HepG2 (cell line): ENCODE results near the gene WDR19. TPM values are rescaled to one million over a fixed set of nuclear protein-coding genes. Genes with fewer than 3 reads are reported as not detected.

ENCODE experiments used
- PATZ1 ChIP-seq: sonication (generic); formaldehyde crosslinking; IDR thresholded peaks from 2 replicates; pipeline ENCODE4 v1.4.0; 2020; ENCODE audit warnings: missing genetic modification reagents
- RERE ChIP-seq: IDR thresholded peaks from 2 replicates; pipeline ENCODE4 v1.6.1; 2016; ENCODE audit warnings: low read depth, missing genetic modification reagents, missing compliant biosample characterization
- TP53 ChIP-seq: sonication (generic); formaldehyde crosslinking; conservative IDR thresholded peaks from 2 replicates; pipeline ENCODE4 v1.4.0; 2020; ENCODE audit warnings: missing genetic modification reagents
- polyA plus RNA-seq, 8 experiments: library from polyadenylated mRNA; depleted of rRNA in 3 of 8; stranded (reverse) in 7 of 8; unstranded in 1 of 8; fragments of >200 nt; fragmentation: Illumina TruSeq in 4 of 8; extraction: Trizol in 4 of 8; gene quantifications; 2 replicates each; pipeline versions ENCODE4 v1.2.1 to v1.2.3, GENCODE V29; 2011 to 2016; ENCODE audit warnings: low read depth in 4 of 8, missing spikeins in 1 of 8, mixed read lengths in 1 of 8; ENCODE audit not compliant: insufficient read depth in 1 of 8
- total RNA-seq, 5 experiments: library from RNA; depleted of rRNA; stranded (reverse); fragments of >200 nt; fragmentation: Illumina TruSeq; extraction: Trizol; gene quantifications; 2 replicates each; pipeline ENCODE4 v1.2.3, GENCODE V29; 2016; ENCODE audit warnings: low read depth in 1 of 5
- TF ChIP-seq, protein P1 (sequence below): sonication (generic); formaldehyde crosslinking; IDR thresholded peaks from 2 replicates; pipeline ENCODE4 v1.4.0; 2020; ENCODE audit warnings: missing genetic modification reagents, borderline replicate concordance
- TF ChIP-seq, protein P2 (sequence below), 2 experiments: sonication (generic) in 1 of 2; formaldehyde crosslinking in 1 of 2; IDR thresholded peaks; 2 replicates each; pipeline versions ENCODE4 v1.4.0 to v1.6.1; 2016 to 2020; ENCODE audit warnings: borderline replicate concordance in 1 of 2, low read depth in 1 of 2, mild to moderate bottlenecking in 1 of 2, missing genetic modification reagents in 1 of 2

WDR19 gene
- total and polyA plus RNA-seq, 2 of the 13 experiments (the other 11 are each of a cell fraction or from before 2014, with no cell fraction given): 22.9 to 34.1 TPM

DNA sequence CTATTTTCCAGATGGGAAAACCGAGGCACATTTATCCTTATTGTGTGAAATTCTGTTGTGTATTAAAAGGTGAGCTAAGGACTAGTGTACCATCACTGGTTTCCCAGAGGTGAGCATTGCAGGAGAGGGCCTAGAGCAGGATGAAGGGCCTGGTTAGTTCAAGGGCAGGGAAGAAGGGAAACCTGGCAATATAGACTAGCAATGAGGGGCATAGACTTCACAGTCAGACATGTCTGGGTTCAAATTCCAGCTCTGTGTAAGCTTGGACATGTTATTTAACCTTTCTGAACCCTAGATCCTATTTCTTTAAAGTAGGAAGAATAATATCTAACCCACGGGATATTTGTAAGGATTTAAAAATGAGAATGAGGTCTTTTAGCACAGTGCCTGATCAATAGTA is 50.8 kb downstream of the WDR19 start (continued):
- TF ChIP-seq RERE (CRISPR knock-in tag): no peak
- TF ChIP-seq, protein P1, sequence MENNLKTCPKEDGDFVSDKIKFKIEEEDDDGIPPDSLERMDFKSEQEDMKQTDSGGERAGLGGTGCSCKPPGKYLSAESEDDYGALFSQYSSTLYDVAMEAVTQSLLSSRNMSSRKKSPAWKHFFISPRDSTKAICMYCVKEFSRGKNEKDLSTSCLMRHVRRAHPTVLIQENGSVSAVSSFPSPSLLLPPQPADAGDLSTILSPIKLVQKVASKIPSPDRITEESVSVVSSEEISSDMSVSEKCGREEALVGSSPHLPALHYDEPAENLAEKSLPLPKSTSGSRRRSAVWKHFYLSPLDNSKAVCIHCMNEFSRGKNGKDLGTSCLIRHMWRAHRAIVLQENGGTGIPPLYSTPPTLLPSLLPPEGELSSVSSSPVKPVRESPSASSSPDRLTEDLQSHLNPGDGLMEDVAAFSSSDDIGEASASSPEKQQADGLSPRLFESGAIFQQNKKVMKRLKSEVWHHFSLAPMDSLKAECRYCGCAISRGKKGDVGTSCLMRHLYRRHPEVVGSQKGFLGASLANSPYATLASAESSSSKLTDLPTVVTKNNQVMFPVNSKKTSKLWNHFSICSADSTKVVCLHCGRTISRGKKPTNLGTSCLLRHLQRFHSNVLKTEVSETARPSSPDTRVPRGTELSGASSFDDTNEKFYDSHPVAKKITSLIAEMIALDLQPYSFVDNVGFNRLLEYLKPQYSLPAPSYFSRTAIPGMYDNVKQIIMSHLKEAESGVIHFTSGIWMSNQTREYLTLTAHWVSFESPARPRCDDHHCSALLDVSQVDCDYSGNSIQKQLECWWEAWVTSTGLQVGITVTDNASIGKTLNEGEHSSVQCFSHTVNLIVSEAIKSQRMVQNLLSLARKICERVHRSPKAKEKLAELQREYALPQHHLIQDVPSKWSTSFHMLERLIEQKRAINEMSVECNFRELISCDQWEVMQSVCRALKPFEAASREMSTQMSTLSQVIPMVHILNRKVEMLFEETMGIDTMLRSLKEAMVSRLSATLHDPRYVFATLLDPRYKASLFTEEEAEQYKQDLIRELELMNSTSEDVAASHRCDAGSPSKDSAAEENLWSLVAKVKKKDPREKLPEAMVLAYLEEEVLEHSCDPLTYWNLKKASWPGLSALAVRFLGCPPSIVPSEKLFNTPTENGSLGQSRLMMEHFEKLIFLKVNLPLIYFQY (CRISPR knock-in tag): no peak
- no peak for TF ChIP-seq PATZ1 (CRISPR knock-in tag)
- TF ChIP-seq TP53 (CRISPR knock-in tag): no peak
- TF ChIP-seq, protein P2, sequence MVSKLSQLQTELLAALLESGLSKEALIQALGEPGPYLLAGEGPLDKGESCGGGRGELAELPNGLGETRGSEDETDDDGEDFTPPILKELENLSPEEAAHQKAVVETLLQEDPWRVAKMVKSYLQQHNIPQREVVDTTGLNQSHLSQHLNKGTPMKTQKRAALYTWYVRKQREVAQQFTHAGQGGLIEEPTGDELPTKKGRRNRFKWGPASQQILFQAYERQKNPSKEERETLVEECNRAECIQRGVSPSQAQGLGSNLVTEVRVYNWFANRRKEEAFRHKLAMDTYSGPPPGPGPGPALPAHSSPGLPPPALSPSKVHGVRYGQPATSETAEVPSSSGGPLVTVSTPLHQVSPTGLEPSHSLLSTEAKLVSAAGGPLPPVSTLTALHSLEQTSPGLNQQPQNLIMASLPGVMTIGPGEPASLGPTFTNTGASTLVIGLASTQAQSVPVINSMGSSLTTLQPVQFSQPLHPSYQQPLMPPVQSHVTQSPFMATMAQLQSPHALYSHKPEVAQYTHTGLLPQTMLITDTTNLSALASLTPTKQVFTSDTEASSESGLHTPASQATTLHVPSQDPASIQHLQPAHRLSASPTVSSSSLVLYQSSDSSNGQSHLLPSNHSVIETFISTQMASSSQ (IDR thresholded peaks at IDR 0.05; ENCODE audit: low read depth): no peak
- TF ChIP-seq, protein P2 (CRISPR knock-in tag; IDR thresholded peaks at IDR 0.05; ENCODE audit: borderline replicate concordance): no peak
